Measurements from ENCODE around the gene SRPK2.

Gene SRPK2

GRCh38 chr7:105346593-105347322 lies 42.0 kb downstream of the SRPK2 start:
- TF ChIP-seq CTCF (IDR thresholded peaks at IDR 0.05; ENCODE audit: extremely low read depth, insufficient read depth, missing control alignments): no peak

DNA sequence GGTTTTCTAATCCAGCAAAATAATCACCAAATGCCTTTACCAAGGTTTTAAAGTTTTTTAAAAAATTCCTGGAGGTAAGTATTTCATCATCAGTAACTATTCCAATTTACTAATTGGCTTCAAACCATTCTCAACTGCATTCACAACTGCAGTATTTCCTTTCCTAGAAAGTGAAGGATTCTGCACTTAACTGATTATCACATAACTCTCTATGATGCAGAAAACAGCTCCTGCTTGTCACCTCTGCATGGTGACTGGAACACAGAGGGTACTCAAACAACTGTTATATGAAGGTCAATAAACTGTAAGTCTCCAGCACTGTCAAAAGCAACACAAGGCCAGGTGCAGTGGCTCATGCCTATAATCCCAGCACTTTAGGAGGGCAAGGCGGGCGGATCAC lies 42.6 kb downstream of the SRPK2 start:
- in situ Hi-C loops (cut with MboI; ENCODE audit: low pct_unique_long_range_greater_than_20kb, low sequenced_read_pairs, unreplicated experiment): no loop called here
- DNase-seq (ENCODE audit: low spot score): no peak
- TF ChIP-seq CTCF (IDR thresholded peaks at IDR 0.05; ENCODE audit: extremely low read depth, insufficient read depth, missing control alignments): no peak

More at GRCh38 chr7:105346593-105347322, 42.0 kb downstream of the SRPK2 start:
- in situ Hi-C loops (cut with MboI; ENCODE audit: low pct_unique_long_range_greater_than_20kb, low sequenced_read_pairs, unreplicated experiment): no loop called here
- DNase-seq (ENCODE audit: low spot score): no peak

DNA sequence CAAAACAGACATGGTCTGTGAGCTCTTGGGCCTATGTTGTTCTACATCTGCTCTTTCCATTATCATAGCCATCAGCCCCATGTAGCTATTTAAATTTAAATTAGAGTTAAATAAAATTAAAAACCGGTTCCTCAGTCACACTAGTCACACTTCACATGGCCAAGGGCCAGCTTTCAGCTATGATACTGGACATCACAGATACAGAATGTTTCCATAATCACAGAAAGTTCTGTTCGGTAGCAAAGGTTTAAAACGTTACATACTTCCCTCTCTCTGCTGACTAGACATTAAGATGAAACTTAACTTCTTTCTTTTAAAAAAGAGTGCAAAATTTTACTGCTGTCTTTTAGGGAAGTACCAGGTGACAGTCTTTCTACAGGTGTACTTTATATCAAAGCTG lies 43.0 kb downstream of the SRPK2 start:
- in situ Hi-C loops (cut with MboI; ENCODE audit: low pct_unique_long_range_greater_than_20kb, low sequenced_read_pairs, unreplicated experiment): no loop called here
- DNase-seq (ENCODE audit: low spot score): no peak
- no peak for TF ChIP-seq CTCF (IDR thresholded peaks at IDR 0.05; ENCODE audit: extremely low read depth, insufficient read depth, missing control alignments)

DNA sequence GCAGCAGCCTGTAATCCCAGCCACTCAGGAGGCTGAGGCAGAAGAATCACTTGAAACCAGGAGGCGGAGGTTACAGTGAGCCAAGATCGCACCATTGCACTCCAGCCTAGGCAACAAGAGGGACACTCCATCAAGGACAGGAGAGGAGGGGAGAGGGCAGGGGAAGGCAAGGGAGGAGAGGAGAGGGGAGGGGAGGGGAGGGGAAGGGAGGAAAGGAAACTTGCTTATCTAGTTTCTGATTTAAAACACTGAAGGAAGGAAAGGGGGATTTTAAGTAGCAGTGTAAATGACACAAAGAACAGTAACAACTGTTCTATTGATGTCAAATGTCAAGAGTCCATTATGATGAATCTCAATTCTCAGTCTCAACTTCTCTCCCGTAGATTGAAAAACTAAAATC lies 43.7 kb downstream of the SRPK2 start:
- no peak for TF ChIP-seq CTCF (IDR thresholded peaks at IDR 0.05; ENCODE audit: extremely low read depth, insufficient read depth, missing control alignments)
- in situ Hi-C loops (cut with MboI; ENCODE audit: low pct_unique_long_range_greater_than_20kb, low sequenced_read_pairs, unreplicated experiment): no loop called here
- DNase-seq (ENCODE audit: low spot score): no peak

DNA sequence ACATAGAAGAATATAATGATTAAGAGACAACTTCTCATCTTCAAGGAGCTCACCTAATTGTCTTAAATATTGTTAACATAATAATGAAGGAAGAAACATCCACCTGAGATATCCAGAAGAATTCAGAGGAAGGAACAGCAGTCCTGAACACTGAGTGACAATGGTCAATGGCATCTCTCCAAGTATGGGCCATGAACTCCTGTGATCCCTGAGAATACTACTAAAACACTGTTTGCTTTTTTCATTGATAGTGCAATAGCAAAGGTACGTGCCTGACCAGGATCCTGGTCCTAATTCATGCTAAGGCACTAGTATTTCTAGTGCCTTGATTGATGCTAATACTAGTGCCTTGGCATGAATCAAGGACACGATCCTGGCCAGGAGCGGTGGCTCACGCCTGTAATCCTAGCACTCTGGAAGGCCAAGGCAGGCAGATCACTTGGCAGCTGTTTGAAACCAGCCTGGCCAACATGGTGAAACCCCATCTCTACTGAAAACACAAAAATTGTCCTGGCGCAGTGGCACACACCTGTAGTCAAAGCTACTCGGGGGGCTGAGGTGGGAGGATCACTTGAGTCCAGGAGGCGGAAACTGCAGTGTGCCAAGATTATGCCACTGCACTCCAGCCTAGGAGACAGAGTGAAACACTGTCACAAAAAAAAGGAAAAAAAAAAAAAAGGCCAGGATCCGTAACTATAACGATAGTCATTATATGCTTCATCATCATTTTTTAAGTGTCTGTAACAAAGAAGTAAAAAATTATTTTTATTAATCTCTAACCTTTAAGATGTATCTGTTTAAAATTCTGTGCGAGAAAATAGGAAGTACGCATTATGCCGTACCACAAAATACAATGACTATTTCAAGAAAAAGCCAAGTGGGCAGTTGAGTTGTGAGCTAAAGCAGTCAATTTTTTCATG lies 49.1 kb downstream of the SRPK2 start:
- no peak for DNase-seq (ENCODE audit: low spot score)
- no peak for TF ChIP-seq CTCF (IDR thresholded peaks at IDR 0.05; ENCODE audit: extremely low read depth, insufficient read depth, missing control alignments)
- in situ Hi-C loops (cut with MboI; ENCODE audit: low pct_unique_long_range_greater_than_20kb, low sequenced_read_pairs, unreplicated experiment): no loop called here

- DNase-seq (ENCODE audit: low spot score): no peak
- in situ Hi-C loops (cut with MboI; ENCODE audit: low pct_unique_long_range_greater_than_20kb, low sequenced_read_pairs, unreplicated experiment): no loop called here
- TF ChIP-seq CTCF (IDR thresholded peaks at IDR 0.05; ENCODE audit: extremely low read depth, insufficient read depth, missing control alignments): no peak
Observed at GRCh38 chr7:105337529-105337928, 51.2 kb downstream of the SRPK2 start.

Measured in GM13977 (cell line).